ENCODE measurements around the gene ZNF609. TPM values are rescaled to one million over a fixed set of nuclear protein-coding genes. Genes with fewer than 3 reads are reported as not detected.

ZNF609 gene
- total RNA-seq, 1 experiment from 2014 or later = 31.0 TPM

- BruUV-seq (replicated peaks) = no TSS peak
- H3K9me3 ChIP-seq (ENCODE audit: control insufficient read depth in 1 of 2, insufficient read depth in 1 of 2, low read depth in 1 of 2, low read length in 2 of 2) = no peaks in the 10 kb centered on the region
- no peaks in the 10 kb centered on the region for H3K9me2 ChIP-seq (ENCODE audit: insufficient read depth)
- no peak overlapping the region for H3K27ac ChIP-seq (ENCODE audit: low read depth, low read length)
- H3K9ac ChIP-seq (ENCODE audit: low read length) = no peak overlapping the region
- no peaks in the 10 kb centered on the region for H4K20me1 ChIP-seq (ENCODE audit: insufficient read depth)
- ATAC-seq (no peak), DNase-seq (ENCODE audit: low read depth, low spot score) (no peak)
- no peaks in the 10 kb centered on the region for H3K4me1 ChIP-seq (ENCODE audit: control insufficient read depth in 1 of 2, insufficient read depth in 2 of 2, low read length in 2 of 2)
- H2AFZ ChIP-seq (ENCODE audit: low read depth, low read length, poor library complexity, severe bottlenecking) = no peak overlapping the region
- CTCF ChIA-PET = no interaction called here
- intact Hi-C loops (cut with micrococcal nuclease) = no loop called here
- POLR2A ChIA-PET = no interaction called here
- no peak overlapping the region for H3K4me2 ChIP-seq (ENCODE audit: low read length)
- H3K79me2 ChIP-seq (ENCODE audit: insufficient read depth, low read length) = peaks cover 17% of the 10 kb centered on the region
- no peak for TF ChIP-seq SIN3A (IDR thresholded peaks at IDR 0.05; ENCODE audit: low read depth)
- TF ChIP-seq CBX3 (IDR thresholded peaks at IDR 0.05; ENCODE audit: low read depth) = no peak
- no peak for TF ChIP-seq EGR1 (IDR thresholded peaks at IDR 0.05; ENCODE audit: low read depth)
- TF ChIP-seq JUND (IDR thresholded peaks at IDR 0.05) = no peak
- no peak for TF ChIP-seq CEBPB (IDR thresholded peaks at IDR 0.05; ENCODE audit: low read depth)
- no peak for TF ChIP-seq EZH2phosphoT487 (IDR thresholded peaks at IDR 0.05; ENCODE audit: borderline replicate concordance)
- TF ChIP-seq SRF (IDR thresholded peaks at IDR 0.05; ENCODE audit: low read depth) = no peak
- TF ChIP-seq POLR2A (IDR thresholded peaks at IDR 0.05; ENCODE audit: borderline replicate concordance, extremely low read depth, insufficient read depth, insufficient read length) = no peak
- no peak for TF ChIP-seq ELF1 (IDR thresholded peaks at IDR 0.05; ENCODE audit: borderline replicate concordance, low read depth)
- TF ChIP-seq, protein P1, sequence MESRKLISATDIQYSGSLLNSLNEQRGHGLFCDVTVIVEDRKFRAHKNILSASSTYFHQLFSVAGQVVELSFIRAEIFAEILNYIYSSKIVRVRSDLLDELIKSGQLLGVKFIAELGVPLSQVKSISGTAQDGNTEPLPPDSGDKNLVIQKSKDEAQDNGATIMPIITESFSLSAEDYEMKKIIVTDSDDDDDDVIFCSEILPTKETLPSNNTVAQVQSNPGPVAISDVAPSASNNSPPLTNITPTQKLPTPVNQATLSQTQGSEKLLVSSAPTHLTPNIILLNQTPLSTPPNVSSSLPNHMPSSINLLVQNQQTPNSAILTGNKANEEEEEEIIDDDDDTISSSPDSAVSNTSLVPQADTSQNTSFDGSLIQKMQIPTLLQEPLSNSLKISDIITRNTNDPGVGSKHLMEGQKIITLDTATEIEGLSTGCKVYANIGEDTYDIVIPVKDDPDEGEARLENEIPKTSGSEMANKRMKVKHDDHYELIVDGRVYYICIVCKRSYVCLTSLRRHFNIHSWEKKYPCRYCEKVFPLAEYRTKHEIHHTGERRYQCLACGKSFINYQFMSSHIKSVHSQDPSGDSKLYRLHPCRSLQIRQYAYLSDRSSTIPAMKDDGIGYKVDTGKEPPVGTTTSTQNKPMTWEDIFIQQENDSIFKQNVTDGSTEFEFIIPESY (IDR thresholded peaks at IDR 0.05; ENCODE audit: extremely low read depth, insufficient replicate concordance, low read length) = no peak
- TF ChIP-seq MAX (IDR thresholded peaks at IDR 0.05) = no peak
- no peaks in the 10 kb centered on the region for H3K36me3 ChIP-seq (ENCODE audit: control insufficient read depth in 1 of 2, insufficient read depth in 2 of 2, low read length in 2 of 2)
- H3K4me3 ChIP-seq (replicated peaks in 1 of 2; ENCODE audit: low read depth in 1 of 2, low read length in 2 of 2) = no peak overlapping the region
- H3K27me3 ChIP-seq (ENCODE audit: insufficient read depth, low read length) = no peaks in the 10 kb centered on the region
- RAD21 ChIA-PET (ENCODE audit: low non-redundant PET in 1 of 2, low total read pairs in 2 of 2, uncharacterized antibody in 2 of 2, unreplicated experiment in 2 of 2) = no interaction called here
Measured at GRCh38 chr15:64610257-64610919, 150.0 kb downstream of the ZNF609 start.
